Measurements from ENCODE around the gene HOXB6.

The HOXB6 gene

GRCh38 chr17:48605991-48606891, 1.5 kb upstream of the HOXB6 start:
- CTCF ChIA-PET = interaction anchor here (1.2 kb wide), 2 partner anchors 254 to 273 kb away, joined by 4 read pairs; no protein-coding TSS in a partner anchor
- POLR2A ChIA-PET = no interaction called here

GRCh38 chr17:48605409-48605919, 678 bp upstream of the HOXB6 start:
- DNase-seq (ENCODE audit: extremely low spot score) = no peak
- ChIA-PET POLR2A (no interaction called here), CTCF (no interaction called here)
- no peak for TF ChIP-seq CTCF (IDR thresholded peaks at IDR 0.05; ENCODE audit: control extremely low read depth, extremely low read depth, low read depth, missing control alignments)

More at GRCh38 chr17:48605991-48606891, 1.5 kb upstream of the HOXB6 start:
- no peak for TF ChIP-seq CTCF (IDR thresholded peaks at IDR 0.05; ENCODE audit: control extremely low read depth, extremely low read depth, low read depth, missing control alignments)
- DNase-seq (ENCODE audit: extremely low spot score) = no peak

GRCh38 chr17:48603959-48604769, 622 bp downstream of the HOXB6 start:
- TF ChIP-seq CTCF (IDR thresholded peaks at IDR 0.05; ENCODE audit: control extremely low read depth, extremely low read depth, low read depth, missing control alignments) = no peak
- DNase-seq (ENCODE audit: extremely low spot score) = no peak
- ChIA-PET CTCF (no interaction called here), POLR2A (no interaction called here)

GRCh38 chr17:48601539-48602425, 3.0 kb downstream of the HOXB6 start:
- POLR2A ChIA-PET = no interaction called here
- CTCF ChIA-PET = interaction anchor here (0.9 to 2.3 kb wide), 11 partner anchors 8 to 576 kb away, joined by 3 to 13 read pairs (median 4); no protein-coding TSS in a partner anchor

GRCh38 chr17:48601207-48601538, 3.6 kb downstream of the HOXB6 start:
- ChIA-PET POLR2A (no interaction called here), CTCF (interaction anchor here (0.9 to 2.3 kb wide), 11 partner anchors 9 to 575 kb away, joined by 3 to 13 read pairs (median 4); no protein-coding TSS in a partner anchor)
- no peak for DNase-seq (ENCODE audit: extremely low spot score)
- no peak for TF ChIP-seq CTCF (IDR thresholded peaks at IDR 0.05; ENCODE audit: control extremely low read depth, extremely low read depth, low read depth, missing control alignments)

More at GRCh38 chr17:48601539-48602425, 3.0 kb downstream of the HOXB6 start:
- TF ChIP-seq CTCF (IDR thresholded peaks at IDR 0.05; ENCODE audit: control extremely low read depth, extremely low read depth, low read depth, missing control alignments) = no peak
- DNase-seq (ENCODE audit: extremely low spot score) = no peak

Measured in GM10248 (cell line).